ENCODE measurements around the gene LEMD1. TPM values are rescaled to one million over a fixed set of nuclear protein-coding genes. Genes with fewer than 3 reads are reported as not detected.

LEMD1 gene
- total RNA-seq, 1 experiment from 2014 or later, result not detected

GRCh38 chr1:205350691-205351141 is 71.1 kb downstream of the LEMD1 start:
- H3K27ac ChIP-seq (ENCODE audit: low read length), result no peak overlapping the region
- no peak for ATAC-seq
- POLR2A ChIA-PET, result interaction anchor here (0.6 kb wide), 1 partner anchor 98 kb away, joined by 3 read pairs; no protein-coding TSS in a partner anchor
- intact Hi-C loops (cut with micrococcal nuclease; ENCODE audit: unreplicated experiment) (no loop called here), in situ Hi-C loops (cut with HindIII; ENCODE audit: low pct_unique_long_range_greater_than_20kb, low sequenced_read_pairs) (no loop called here)
- no peaks in the 10 kb centered on the region for H3K9me3 ChIP-seq (ENCODE audit: control insufficient read depth, insufficient read depth, low read depth, low read length)
- 0 out of 2 replicates have a peak, but pooled peaks cover 2% of the 10 kb centered on the region for H3K27me3 ChIP-seq (ENCODE audit: control insufficient read depth, insufficient read depth, low read length)
- DNase-seq (ENCODE audit: low read depth, low spot score), result no peak
- TF ChIP-seq SIN3A (IDR thresholded peaks at IDR 0.05; ENCODE audit: borderline replicate concordance, insufficient read depth, low read depth, low read length) (no peak), TCF7L2 (IDR thresholded peaks at IDR 0.05; ENCODE audit: low read depth, low read length) (no peak), POLR2AphosphoS5 (IDR thresholded peaks at IDR 0.05; ENCODE audit: low read depth, low read length) (no peak), CTCF (IDR thresholded peaks at IDR 0.05) (no peak)
- TF ChIP-seq, protein P1, sequence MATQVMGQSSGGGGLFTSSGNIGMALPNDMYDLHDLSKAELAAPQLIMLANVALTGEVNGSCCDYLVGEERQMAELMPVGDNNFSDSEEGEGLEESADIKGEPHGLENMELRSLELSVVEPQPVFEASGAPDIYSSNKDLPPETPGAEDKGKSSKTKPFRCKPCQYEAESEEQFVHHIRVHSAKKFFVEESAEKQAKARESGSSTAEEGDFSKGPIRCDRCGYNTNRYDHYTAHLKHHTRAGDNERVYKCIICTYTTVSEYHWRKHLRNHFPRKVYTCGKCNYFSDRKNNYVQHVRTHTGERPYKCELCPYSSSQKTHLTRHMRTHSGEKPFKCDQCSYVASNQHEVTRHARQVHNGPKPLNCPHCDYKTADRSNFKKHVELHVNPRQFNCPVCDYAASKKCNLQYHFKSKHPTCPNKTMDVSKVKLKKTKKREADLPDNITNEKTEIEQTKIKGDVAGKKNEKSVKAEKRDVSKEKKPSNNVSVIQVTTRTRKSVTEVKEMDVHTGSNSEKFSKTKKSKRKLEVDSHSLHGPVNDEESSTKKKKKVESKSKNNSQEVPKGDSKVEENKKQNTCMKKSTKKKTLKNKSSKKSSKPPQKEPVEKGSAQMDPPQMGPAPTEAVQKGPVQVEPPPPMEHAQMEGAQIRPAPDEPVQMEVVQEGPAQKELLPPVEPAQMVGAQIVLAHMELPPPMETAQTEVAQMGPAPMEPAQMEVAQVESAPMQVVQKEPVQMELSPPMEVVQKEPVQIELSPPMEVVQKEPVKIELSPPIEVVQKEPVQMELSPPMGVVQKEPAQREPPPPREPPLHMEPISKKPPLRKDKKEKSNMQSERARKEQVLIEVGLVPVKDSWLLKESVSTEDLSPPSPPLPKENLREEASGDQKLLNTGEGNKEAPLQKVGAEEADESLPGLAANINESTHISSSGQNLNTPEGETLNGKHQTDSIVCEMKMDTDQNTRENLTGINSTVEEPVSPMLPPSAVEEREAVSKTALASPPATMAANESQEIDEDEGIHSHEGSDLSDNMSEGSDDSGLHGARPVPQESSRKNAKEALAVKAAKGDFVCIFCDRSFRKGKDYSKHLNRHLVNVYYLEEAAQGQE (IDR thresholded peaks at IDR 0.05; ENCODE audit: insufficient read depth in 1 of 2, low read depth in 2 of 2, low read length in 1 of 2), result no peak
- no peaks in the 10 kb centered on the region for H3K36me3 ChIP-seq (ENCODE audit: control insufficient read depth, insufficient read depth, low read length)
- H3K4me3 ChIP-seq (ENCODE audit: low read depth in 2 of 2, low read length in 2 of 2), result no peak overlapping the region
- CTCF ChIA-PET, result interaction anchor here (0.6 to 1.7 kb wide), 5 partner anchors 15 to 540 kb away, joined by 3 to 6 read pairs (median 4); no protein-coding TSS in a partner anchor
- no TSS peak for BruUV-seq (replicated peaks)
- H3K4me1 ChIP-seq (ENCODE audit: control insufficient read depth, insufficient read depth, low read length), result no peaks in the 10 kb centered on the region

GRCh38 chr1:205350124-205350523 is 71.7 kb downstream of the LEMD1 start:
- H3K27ac ChIP-seq (ENCODE audit: low read length), result no peak overlapping the region
- H3K4me1 ChIP-seq (ENCODE audit: control insufficient read depth, insufficient read depth, low read length), result no peaks in the 10 kb centered on the region
- POLR2A ChIA-PET, result no interaction called here
- CTCF ChIA-PET, result interaction anchor here (0.6 to 1.7 kb wide), 4 partner anchors 15 to 540 kb away, joined by 3 to 6 read pairs (median 4); no protein-coding TSS in a partner anchor
- ATAC-seq, result no peak
- no peak overlapping the region for H3K4me3 ChIP-seq (ENCODE audit: low read depth in 2 of 2, low read length in 2 of 2)
- no TSS peak for BruUV-seq (replicated peaks)
- TF ChIP-seq CTCF (IDR thresholded peaks at IDR 0.05) (no peak), SIN3A (IDR thresholded peaks at IDR 0.05; ENCODE audit: borderline replicate concordance, insufficient read depth, low read depth, low read length) (no peak), TCF7L2 (IDR thresholded peaks at IDR 0.05; ENCODE audit: low read depth, low read length) (no peak), POLR2AphosphoS5 (IDR thresholded peaks at IDR 0.05; ENCODE audit: low read depth, low read length) (no peak)
- TF ChIP-seq, protein P1 (IDR thresholded peaks at IDR 0.05; ENCODE audit: insufficient read depth in 1 of 2, low read depth in 2 of 2, low read length in 1 of 2), result no peak
- no peak for DNase-seq (ENCODE audit: low read depth, low spot score)
- intact Hi-C loops (cut with micrococcal nuclease; ENCODE audit: unreplicated experiment), result no loop called here
- in situ Hi-C loops (cut with HindIII; ENCODE audit: low pct_unique_long_range_greater_than_20kb, low sequenced_read_pairs), result no loop called here
- H3K36me3 ChIP-seq (ENCODE audit: control insufficient read depth, insufficient read depth, low read length), result no peaks in the 10 kb centered on the region
- H3K9me3 ChIP-seq (ENCODE audit: control insufficient read depth, insufficient read depth, low read depth, low read length), result no peaks in the 10 kb centered on the region
- H3K27me3 ChIP-seq (ENCODE audit: control insufficient read depth, insufficient read depth, low read length), result 0 out of 2 replicates have a peak, but pooled peaks cover 2% of the 10 kb centered on the region
